Lower lobe of right lung (tissue), 2 donors: ENCODE measurements around the gene HOXA3. TPM values are rescaled to one million over a fixed set of nuclear protein-coding genes. Genes with fewer than 3 reads are reported as not detected.

Experiments used
- ATAC-seq, 2 donors: fragments of 200-7000 bp; cut with Tn5 transposase; one replicate each; pipeline ENCODE4 v1.9.1; 2020 to 2022; ENCODE audit warnings: mild to moderate bottlenecking in 2 of 2, moderate library complexity in 2 of 2
- DNase-seq: peaks from one replicate; pipeline ENCODE4 v3.0.0-alpha.2; 2020
- H3K27ac ChIP-seq: fragments of 200-600 bp; one replicate; pipeline ENCODE4 v1.8.0; 2022
- H3K27me3 ChIP-seq: fragments of 200-600 bp; one replicate; pipeline ENCODE4 v1.8.0; 2022; ENCODE audit warnings: low read depth
- H3K36me3 ChIP-seq: fragments of 200-600 bp; one replicate; pipeline ENCODE4 v1.8.0; 2022; ENCODE audit warnings: mild to moderate bottlenecking
- H3K4me1 ChIP-seq: fragments of 200-600 bp; one replicate; pipeline ENCODE4 v1.8.0; 2022
- H3K4me3 ChIP-seq: fragments of 200-600 bp; one replicate; pipeline ENCODE4 v1.8.0; 2022; ENCODE audit warnings: mild to moderate bottlenecking
- H3K9me3 ChIP-seq: fragments of 200-600 bp; one replicate; pipeline ENCODE4 v1.8.0; 2022
- intact Hi-C: fragments of 100-400 bp; cut with DNase I; formaldehyde crosslinking; loops from one replicate; pipeline ENCODE4 v1.11.0; 2022
- total RNA-seq: library from RNA; stranded (reverse); fragmentation: NEBNext Ultra II Directional; extraction: Animal tissue kit (Norgen Biotek cat#: 25700); gene quantifications from one replicate; pipeline ENCODE4 v1.2.1, GENCODE V29; 2021
- TF ChIP-seq, protein P1 (sequence below): fragments of 200-600 bp; IDR thresholded peaks from one replicate; pipeline ENCODE4 v1.8.0; 2022; ENCODE audit warnings: antibody characterized with exemption, mild to moderate bottlenecking
- donor health status: DM: no; HTN: yes; CAD: no; lungs with severe emphysema.

The HOXA3 gene
- total RNA-seq, 1 donor from 2014 or later: 4.6 TPM

DNA sequence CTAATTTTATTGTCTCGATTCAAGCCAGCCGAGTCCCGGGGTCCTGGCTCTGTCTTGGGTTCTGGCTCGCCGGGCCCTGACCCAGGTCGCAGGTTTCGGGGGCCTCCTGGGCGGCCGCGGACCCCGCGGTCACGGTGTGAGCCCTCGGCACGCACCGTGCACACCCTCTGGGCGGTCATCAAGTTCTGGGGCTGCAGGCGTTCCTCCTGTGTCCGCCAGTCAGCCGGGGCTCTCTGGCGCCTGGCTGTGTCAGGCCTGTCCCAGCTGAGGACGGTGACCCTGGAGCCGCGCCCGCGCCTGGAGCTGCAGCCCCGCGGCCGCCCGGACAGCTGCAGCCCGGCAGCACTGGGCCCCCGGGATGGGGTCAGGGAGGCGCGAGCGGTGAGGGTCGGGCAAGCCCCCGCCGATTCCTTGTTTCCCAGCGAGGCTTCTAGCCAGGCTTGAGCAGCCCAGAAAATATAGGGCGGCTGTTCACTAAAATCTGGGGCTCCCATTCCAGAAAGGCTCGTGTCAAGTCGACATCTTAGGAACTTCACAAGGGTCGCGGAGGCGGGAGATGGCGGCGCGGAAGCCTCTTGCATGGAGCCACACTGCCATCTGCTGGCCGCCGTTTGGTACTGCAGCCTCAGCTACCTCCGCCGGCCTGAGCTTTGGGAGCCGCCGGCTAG lies 8.3 kb upstream of the HOXA3 start:
- Histone ChIP-seq H3K27me3 (peaks cover 95% of the 10 kb centered on the region), H3K36me3 (no peaks in the 10 kb centered on the region), H3K27ac (peak overlapping the region; percentile 46), H3K4me3 (peak overlapping the region; percentile 63), H3K4me1 (peaks cover 48% of the 10 kb centered on the region), H3K9me3 (no peaks in the 10 kb centered on the region)
- peak; percentile 88 to 92 for ATAC-seq
- TF ChIP-seq, protein P1, sequence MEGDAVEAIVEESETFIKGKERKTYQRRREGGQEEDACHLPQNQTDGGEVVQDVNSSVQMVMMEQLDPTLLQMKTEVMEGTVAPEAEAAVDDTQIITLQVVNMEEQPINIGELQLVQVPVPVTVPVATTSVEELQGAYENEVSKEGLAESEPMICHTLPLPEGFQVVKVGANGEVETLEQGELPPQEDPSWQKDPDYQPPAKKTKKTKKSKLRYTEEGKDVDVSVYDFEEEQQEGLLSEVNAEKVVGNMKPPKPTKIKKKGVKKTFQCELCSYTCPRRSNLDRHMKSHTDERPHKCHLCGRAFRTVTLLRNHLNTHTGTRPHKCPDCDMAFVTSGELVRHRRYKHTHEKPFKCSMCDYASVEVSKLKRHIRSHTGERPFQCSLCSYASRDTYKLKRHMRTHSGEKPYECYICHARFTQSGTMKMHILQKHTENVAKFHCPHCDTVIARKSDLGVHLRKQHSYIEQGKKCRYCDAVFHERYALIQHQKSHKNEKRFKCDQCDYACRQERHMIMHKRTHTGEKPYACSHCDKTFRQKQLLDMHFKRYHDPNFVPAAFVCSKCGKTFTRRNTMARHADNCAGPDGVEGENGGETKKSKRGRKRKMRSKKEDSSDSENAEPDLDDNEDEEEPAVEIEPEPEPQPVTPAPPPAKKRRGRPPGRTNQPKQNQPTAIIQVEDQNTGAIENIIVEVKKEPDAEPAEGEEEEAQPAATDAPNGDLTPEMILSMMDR: peak; percentile 100
- intact Hi-C loops: no loop called here
- peak; percentile 93 for DNase-seq

DNA sequence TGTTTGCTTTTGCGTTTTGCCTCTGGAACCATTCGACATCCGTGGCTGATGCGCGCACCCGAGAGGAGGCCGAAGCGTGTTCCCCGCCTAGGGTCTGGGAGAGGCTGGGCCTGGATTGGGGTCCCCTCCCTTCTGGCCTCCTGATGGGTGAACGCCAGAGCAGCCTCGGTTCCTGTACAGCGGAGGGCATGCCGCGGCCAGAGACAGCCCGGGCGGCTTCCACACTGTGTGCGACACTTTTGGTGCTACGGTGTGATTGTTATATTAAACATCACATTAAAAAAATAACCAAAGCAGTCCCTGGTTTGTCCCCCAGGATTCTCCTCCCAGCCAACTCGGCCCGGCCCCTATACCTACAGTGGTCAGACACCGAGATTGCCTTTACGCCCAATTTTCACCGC lies 7.8 kb upstream of the HOXA3 start:
- DNase-seq (no peak), ATAC-seq (peak in 1 of 2 donors; percentile 2)
- Histone ChIP-seq H3K4me3 (peak overlapping the region; percentile 63), H3K9me3 (no peaks in the 10 kb centered on the region), H3K27ac (peak overlapping the region; percentile 46), H3K27me3 (peaks cover 95% of the 10 kb centered on the region), H3K4me1 (peaks cover 51% of the 10 kb centered on the region), H3K36me3 (no peaks in the 10 kb centered on the region)
- TF ChIP-seq, protein P1: no peak
- intact Hi-C loops: no loop called here

DNA sequence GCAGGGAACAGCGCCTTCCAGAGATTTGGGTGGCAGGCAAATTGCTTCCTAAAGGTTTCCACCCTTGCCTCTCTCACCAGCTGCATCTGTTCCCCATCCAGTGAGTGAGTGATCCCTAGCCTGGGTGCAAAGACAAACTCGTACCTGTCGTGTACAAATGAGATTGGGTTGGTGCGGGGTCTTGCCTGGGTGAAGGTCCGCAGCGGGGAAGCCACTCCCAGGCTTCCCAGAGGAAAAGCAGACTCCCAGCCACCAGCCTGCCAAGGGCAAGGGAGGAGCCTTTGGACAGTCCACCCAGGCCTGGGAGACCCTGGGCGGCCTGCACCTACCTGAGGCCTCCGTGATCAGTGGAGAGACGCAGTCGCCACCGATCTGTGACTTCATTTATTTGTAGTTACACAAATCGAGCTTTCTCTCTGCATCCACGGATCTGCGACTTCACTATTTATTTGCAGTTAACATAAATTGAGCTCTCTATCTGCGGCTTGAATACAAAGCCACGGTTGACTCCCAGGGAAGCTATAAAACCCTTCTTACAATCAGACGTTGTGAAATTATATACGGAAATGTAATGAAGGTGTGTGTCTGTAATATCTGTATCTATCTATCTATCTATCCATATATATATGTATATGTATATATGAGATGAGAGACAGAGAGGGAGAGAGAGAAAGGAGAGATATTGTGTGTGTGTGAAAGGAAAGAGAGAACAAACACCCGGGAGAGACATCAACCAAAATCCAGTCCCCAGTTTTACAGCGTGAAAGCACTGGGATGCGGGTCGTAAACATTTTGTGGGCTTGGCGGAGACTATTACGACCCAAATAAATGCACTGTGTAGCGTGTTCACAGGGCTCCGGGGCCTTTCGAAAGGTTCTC lies 7.1 kb upstream of the HOXA3 start:
- ATAC-seq (no peak), DNase-seq (no peak)
- Histone ChIP-seq H3K36me3 (no peaks in the 10 kb centered on the region), H3K27ac (no peak overlapping the region), H3K4me3 (peak overlapping the region; percentile 63), H3K27me3 (peaks cover 95% of the 10 kb centered on the region), H3K4me1 (peaks cover 50% of the 10 kb centered on the region), H3K9me3 (no peaks in the 10 kb centered on the region)
- intact Hi-C loops: loop anchor here (10.0 kb wide), 1 partner anchor 785 kb away; no protein-coding TSS in a partner anchor
- TF ChIP-seq, protein P1: no peak

DNA sequence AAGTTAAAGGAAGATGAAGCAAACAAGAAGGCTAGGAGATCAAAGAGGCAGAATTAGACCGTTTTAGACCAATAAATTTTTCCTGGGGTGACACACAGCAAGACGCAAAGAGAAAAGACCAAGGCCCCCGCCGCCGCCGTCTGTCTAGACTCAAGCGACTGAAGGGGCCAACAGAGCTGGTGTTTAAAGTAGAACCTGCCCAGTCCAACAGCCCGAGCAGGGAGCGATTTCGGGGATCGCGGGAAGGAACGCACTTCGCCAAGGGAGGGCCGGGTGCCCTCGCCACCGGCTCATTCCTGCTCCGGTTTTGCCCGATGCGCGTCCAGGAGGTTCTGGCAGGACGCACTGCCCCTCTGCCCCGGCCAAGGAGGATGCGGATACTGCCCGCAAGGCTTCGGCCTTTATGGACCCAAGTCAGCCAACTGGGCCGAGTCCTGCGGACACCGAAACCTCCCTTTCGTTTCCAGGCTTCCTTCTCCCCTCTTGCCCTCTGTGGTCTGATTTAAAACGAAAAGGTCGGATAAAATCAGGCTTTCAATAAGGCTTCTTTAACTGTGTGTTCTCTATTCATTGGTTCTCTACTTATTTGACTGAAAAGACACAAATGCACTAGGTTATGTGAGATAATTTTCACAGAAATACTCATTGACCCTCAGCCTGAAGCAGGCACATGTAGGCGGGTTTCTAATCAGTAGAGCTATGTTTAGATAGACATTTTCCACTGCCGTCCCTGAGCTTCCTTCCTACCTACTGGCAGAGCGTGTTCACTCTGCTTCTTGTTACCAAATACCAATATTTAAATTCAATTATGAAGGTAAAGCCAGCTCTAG lies 6.3 kb upstream of the HOXA3 start:
- Histone ChIP-seq H3K4me1 (peaks cover 44% of the 10 kb centered on the region), H3K27me3 (peaks cover 95% of the 10 kb centered on the region), H3K4me3 (no peak overlapping the region), H3K36me3 (no peaks in the 10 kb centered on the region), H3K9me3 (no peaks in the 10 kb centered on the region), H3K27ac (no peak overlapping the region)
- intact Hi-C loops: loop anchor here (10.0 kb wide), 1 partner anchor 784 kb away; no protein-coding TSS in a partner anchor
- no peak for DNase-seq
- TF ChIP-seq, protein P1: no peak
- ATAC-seq: no peak
